ENCODE measurements around the gene ZGLP1.

GRCh38 chr19:10285393-10285792 is 24.2 kb downstream of the ZGLP1 start:
- no peak for TF ChIP-seq CTCF (IDR thresholded peaks at IDR 0.05; ENCODE audit: insufficient read depth, low read depth, low read length)
- no peak for TF ChIP-seq EZH2 (IDR thresholded peaks at IDR 0.05; ENCODE audit: insufficient read depth, low read length)

Data from astrocyte (in vitro differentiated cells and primary cell).